ENCODE measurements around the gene RASA1. TPM values are rescaled to one million over a fixed set of nuclear protein-coding genes. Genes with fewer than 3 reads are reported as not detected.

Gene RASA1
- total RNA-seq, 4 donors from 2014 or later = 22.3 to 33.3 (median 28.2) TPM

DNA sequence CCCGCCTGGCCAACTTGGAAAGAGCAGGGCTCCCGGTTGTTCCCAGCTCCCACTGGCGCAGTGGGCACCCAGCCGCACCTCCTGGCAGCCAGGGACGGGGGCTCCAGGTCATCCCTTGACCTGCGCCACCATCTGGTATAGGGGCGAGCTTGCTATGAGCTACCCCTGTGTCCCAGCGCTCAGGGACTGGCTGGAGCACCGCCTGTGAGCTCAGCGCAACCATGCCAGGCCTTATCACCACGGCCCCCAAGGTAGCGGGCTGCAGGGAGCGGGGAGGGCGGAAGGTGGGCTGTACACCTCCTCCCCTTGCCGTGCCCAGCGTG, 15.4 kb upstream of the RASA1 start:
- 91% methylated on average over 12 of the region's 16 CpGs; no CpG with 5 or more reads in 1 of the 2 donors for WGBS, 2 donors (ENCODE audit: low coverage in 1 of 2)
- Histone ChIP-seq H3K9me3 (no peaks in the 10 kb centered on the region), H3K27ac (no peak overlapping the region), H3K4me1 (no peaks in the 10 kb centered on the region), H3K4me3 (no peak overlapping the region), H3K36me3 (no peaks in the 10 kb centered on the region), H3K27me3 (no peaks in the 10 kb centered on the region)
- intact Hi-C loops (cut with DNase I; ENCODE audit: low total_unique reads) = no loop called here
- no peak for DNase-seq
- in situ Hi-C loops (cut with MboI; ENCODE audit: low pct_ligation_motif_present in 1 of 4, low pct_unique_long_range_greater_than_20kb in 1 of 4, low sequenced_read_pairs in 3 of 4) = loop anchor here in 1 of 4 donors (25.0 kb wide), 1 partner anchor 135 kb away; no protein-coding TSS in a partner anchor
- no peak for TF ChIP-seq EP300 (IDR thresholded peaks at IDR 0.05; ENCODE audit: low read depth)
- TF ChIP-seq, protein P1, sequence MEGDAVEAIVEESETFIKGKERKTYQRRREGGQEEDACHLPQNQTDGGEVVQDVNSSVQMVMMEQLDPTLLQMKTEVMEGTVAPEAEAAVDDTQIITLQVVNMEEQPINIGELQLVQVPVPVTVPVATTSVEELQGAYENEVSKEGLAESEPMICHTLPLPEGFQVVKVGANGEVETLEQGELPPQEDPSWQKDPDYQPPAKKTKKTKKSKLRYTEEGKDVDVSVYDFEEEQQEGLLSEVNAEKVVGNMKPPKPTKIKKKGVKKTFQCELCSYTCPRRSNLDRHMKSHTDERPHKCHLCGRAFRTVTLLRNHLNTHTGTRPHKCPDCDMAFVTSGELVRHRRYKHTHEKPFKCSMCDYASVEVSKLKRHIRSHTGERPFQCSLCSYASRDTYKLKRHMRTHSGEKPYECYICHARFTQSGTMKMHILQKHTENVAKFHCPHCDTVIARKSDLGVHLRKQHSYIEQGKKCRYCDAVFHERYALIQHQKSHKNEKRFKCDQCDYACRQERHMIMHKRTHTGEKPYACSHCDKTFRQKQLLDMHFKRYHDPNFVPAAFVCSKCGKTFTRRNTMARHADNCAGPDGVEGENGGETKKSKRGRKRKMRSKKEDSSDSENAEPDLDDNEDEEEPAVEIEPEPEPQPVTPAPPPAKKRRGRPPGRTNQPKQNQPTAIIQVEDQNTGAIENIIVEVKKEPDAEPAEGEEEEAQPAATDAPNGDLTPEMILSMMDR (IDR thresholded peaks at IDR 0.05) = no peak

DNA sequence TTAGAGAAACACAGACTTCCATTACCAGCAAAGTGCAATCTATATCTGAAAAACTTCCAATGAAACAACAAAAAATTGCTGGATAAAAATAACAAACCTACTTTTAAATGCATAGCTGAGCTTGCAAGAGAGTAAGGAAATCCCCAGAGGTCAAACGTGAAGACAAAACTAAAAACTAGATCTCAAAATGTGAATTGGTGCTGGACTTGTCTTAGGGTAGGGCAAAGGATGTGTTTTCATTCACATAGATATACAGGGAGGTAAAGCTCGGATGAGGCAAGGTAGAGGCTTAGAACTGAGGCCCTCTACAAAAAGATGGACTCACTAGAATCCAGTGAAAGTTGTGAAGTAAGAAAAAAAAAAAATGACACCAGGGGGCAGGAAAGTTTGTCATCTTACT, 13.6 kb upstream of the RASA1 start:
- WGBS, 2 donors (ENCODE audit: low coverage in 1 of 2) = 78 to 80% methylated on average over 2 of the region's 2 CpGs
- Histone ChIP-seq H3K27me3 (no peaks in the 10 kb centered on the region), H3K4me3 (no peak overlapping the region), H3K36me3 (no peaks in the 10 kb centered on the region), H3K27ac (no peak overlapping the region), H3K4me1 (no peaks in the 10 kb centered on the region), H3K9me3 (no peaks in the 10 kb centered on the region)
- in situ Hi-C loops (cut with MboI; ENCODE audit: low pct_ligation_motif_present in 1 of 4, low pct_unique_long_range_greater_than_20kb in 1 of 4, low sequenced_read_pairs in 3 of 4) (loop anchor here in 1 of 4 donors (25.0 kb wide), 1 partner anchor 133 kb away; no protein-coding TSS in a partner anchor), intact Hi-C loops (cut with DNase I; ENCODE audit: low total_unique reads) (no loop called here)
- TF ChIP-seq POLR2A (IDR thresholded peaks at IDR 0.05) (no peak), EP300 (IDR thresholded peaks at IDR 0.05; ENCODE audit: low read depth) (no peak), POLR2AphosphoS5 (IDR thresholded peaks at IDR 0.05) (no peak)
- TF ChIP-seq, protein P1 (IDR thresholded peaks at IDR 0.05) = no peak
- DNase-seq = no peak

DNA sequence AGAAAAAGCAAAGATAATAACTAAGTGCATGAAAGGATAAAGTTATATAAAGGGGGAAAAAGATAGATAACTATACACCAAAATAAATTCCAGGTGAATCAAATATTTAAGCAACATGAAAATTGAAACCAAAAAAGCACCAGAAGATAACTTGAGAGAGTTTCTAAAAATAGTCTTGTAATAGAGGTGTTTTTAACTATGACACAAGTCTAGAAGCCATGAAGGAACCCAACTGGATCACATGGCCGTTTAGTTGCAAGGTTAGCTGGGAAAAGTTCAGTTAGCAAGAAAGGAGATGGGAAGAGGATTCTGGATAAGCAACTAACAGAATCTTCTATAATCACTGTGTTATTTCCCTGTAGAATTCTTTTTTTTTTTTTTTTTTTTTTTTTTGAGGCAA, 9.2 kb upstream of the RASA1 start:
- WGBS, 2 donors (ENCODE audit: low coverage in 1 of 2) = 82 to 100% methylated on average over 1 of the region's 1 CpG
- in situ Hi-C loops (cut with MboI; ENCODE audit: low pct_ligation_motif_present in 1 of 4, low pct_unique_long_range_greater_than_20kb in 1 of 4, low sequenced_read_pairs in 3 of 4) = loop anchor here in 1 of 4 donors (25.0 kb wide), 1 partner anchor 129 kb away; no protein-coding TSS in a partner anchor
- H3K27ac ChIP-seq = no peak overlapping the region

DNA sequence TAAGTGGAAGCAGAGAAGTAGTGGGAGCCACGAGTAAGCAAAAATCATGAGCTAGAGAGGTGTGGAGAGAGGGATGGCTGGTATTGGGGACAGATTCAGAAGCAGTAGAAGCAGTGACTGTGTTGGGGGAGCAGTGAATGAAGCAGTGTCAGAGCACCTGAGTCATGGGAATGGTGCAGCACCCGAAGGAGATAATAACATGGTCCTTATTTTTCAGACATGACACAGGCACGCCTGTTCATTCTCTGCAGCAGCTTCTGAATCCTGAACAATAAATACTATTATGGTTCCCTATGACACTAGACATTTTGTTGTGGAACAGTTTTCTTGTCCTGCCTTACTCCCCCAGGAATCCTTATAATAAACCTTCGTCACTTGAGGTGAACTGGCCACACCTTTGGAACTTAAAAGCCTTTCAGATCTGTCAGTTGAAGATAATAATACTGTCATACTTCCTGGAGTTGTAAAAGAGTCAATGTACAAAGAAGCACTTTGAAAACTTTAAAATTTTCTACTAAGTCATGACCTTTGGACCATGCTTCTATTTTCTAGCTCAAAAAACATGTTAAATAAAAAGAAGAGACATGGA, 7.0 kb upstream of the RASA1 start:
- no peaks in the 10 kb centered on the region for H3K27me3 ChIP-seq
- in situ Hi-C loops (cut with MboI; ENCODE audit: low pct_ligation_motif_present in 1 of 4, low pct_unique_long_range_greater_than_20kb in 1 of 4, low sequenced_read_pairs in 3 of 4) = loop anchor here in 1 of 4 donors (25.0 kb wide), 1 partner anchor 127 kb away; no protein-coding TSS in a partner anchor
- H3K9me3 ChIP-seq = no peaks in the 10 kb centered on the region
- H3K4me3 ChIP-seq = no peak overlapping the region
- H3K4me1 ChIP-seq = peaks cover 0 to 7% (median 3%) of the 10 kb centered on the region in 4 donors
- WGBS, 2 donors (ENCODE audit: low coverage in 1 of 2) = 39 to 55% methylated on average over 3 to 4 of the region's 4 CpGs
- H3K36me3 ChIP-seq = no peaks in the 10 kb centered on the region
- TF ChIP-seq, protein P1 (IDR thresholded peaks at IDR 0.05) = no peak
- TF ChIP-seq POLR2A (IDR thresholded peaks at IDR 0.05) = no peak
- TF ChIP-seq POLR2AphosphoS5 (IDR thresholded peaks at IDR 0.05) = peak in 1 of 3 donors; percentile 14
- DNase-seq = no peak
- H3K27ac ChIP-seq = peak overlapping the region; percentile 37 to 65 (median 62)
- intact Hi-C loops (cut with DNase I; ENCODE audit: low total_unique reads) = no loop called here

More for the DNA sequence above, 9.2 kb upstream of the RASA1 start:
- no peaks in the 10 kb centered on the region for H3K27me3 ChIP-seq
- TF ChIP-seq POLR2A (IDR thresholded peaks at IDR 0.05) (no peak), EP300 (IDR thresholded peaks at IDR 0.05; ENCODE audit: low read depth) (no peak)
- TF ChIP-seq, protein P1 (IDR thresholded peaks at IDR 0.05) = no peak
- H3K9me3 ChIP-seq = no peaks in the 10 kb centered on the region
- intact Hi-C loops (cut with DNase I; ENCODE audit: low total_unique reads) = no loop called here
- no peak for DNase-seq
- no peaks in the 10 kb centered on the region for H3K36me3 ChIP-seq
- peaks cover 0 to 7% (median 3%) of the 10 kb centered on the region in 4 donors for H3K4me1 ChIP-seq
- no peak overlapping the region for H3K4me3 ChIP-seq
